Measurements from ENCODE around the gene AGAP1.

GRCh38 chr2:235707411-235708096 lies 213.7 kb downstream of the AGAP1 start:
- TF ChIP-seq CTCF (IDR thresholded peaks at IDR 0.05) (no peak), POLR2A (IDR thresholded peaks at IDR 0.05) (no peak)

All from uterus (tissue), 2 donors.